ENCODE results near the gene DDX28.

The DDX28 gene

Small RNA genes within 50 kb of the gene (small RNA-seq; reads per million reads assigned to genes)
- 0 reads per million in 2 experiments for gene RNU6-359P

All from SK-N-DZ (cell line).